Stomach (tissue), 4 donors: ENCODE data around the gene STK38L.

Experiments
- CTCF ChIP-seq, 7 experiments: fragments of 450-650 bp in 4 of 7; fragments of 200-600 bp in 3 of 7; sonication (generic) in 3 of 7; IDR thresholded peaks; one replicate each; pipeline ENCODE4 v1.5.1; 2016 to 2019; ENCODE audit warnings: antibody characterized with exemption in 7 of 7, control low read depth in 2 of 7, mild to moderate bottlenecking in 1 of 7
- POLR2AphosphoS5 ChIP-seq, 3 donors: sonication (generic); formaldehyde crosslinking; IDR thresholded peaks; one replicate each; pipeline ENCODE4 v1.6.1; 2016; ENCODE audit warnings: antibody characterized with exemption in 3 of 3

- TF ChIP-seq CTCF (IDR thresholded peaks at IDR 0.05), result no peak
- peak in 1 of 3 donors; percentile 9 for TF ChIP-seq POLR2AphosphoS5 (IDR thresholded peaks at IDR 0.05)
Measured at GRCh38 chr12:27257104-27257843, 13.2 kb downstream of the STK38L start.
